Stimulated activated naive B cell treated with anti-CD40 and anti-IgM and Interleukin-4, amounts not matched to agents 10 μg/mL and 1 μg/mL and 100 μg/mL, for 72 hours (primary cell): ENCODE results near the gene ZNF862.
"Not testable (repeated sequence)": the region's sequence is repeated elsewhere in the genome, so short reads cannot be mapped to it uniquely, and the experiment has no call there.

Source experiments
- ATAC-seq, 2 donors: fragments of 150-1000 bp; cut with Tn5 transposase; replicated peaks; 2 replicates each; pipeline ENCODE4 v1.10.0; 2021; ENCODE audit warnings: moderate library complexity in 1 of 2
- DNase-seq: peaks from one replicate; pipeline ENCODE4 v3.0.0; 2021
- H3K27ac Mint-ChIP-seq: one replicate; pipeline ENCODE4 v1.8.0; 2022; ENCODE audit warnings: mild to moderate bottlenecking, mixed read lengths
- H3K27me3 Mint-ChIP-seq, 2 donors: one replicate each; pipeline ENCODE4 v1.8.0; 2022; ENCODE audit warnings: mixed read lengths in 2 of 2
- H3K36me3 Mint-ChIP-seq, 2 donors: one replicate each; pipeline ENCODE4 v1.8.0; 2022; ENCODE audit warnings: mixed read lengths in 2 of 2, mild to moderate bottlenecking in 1 of 2
- H3K4me1 Mint-ChIP-seq, 2 donors: one replicate each; pipeline ENCODE4 v1.8.0; 2022; ENCODE audit warnings: mixed read lengths in 2 of 2, mild to moderate bottlenecking in 1 of 2
- H3K4me3 Mint-ChIP-seq, 2 donors: one replicate each; pipeline ENCODE4 v1.8.0; 2022; ENCODE audit warnings: mild to moderate bottlenecking in 2 of 2, mixed read lengths in 2 of 2, moderate library complexity in 1 of 2
- H3K9me3 Mint-ChIP-seq, 2 donors: one replicate each; pipeline ENCODE4 v1.8.0; 2022; ENCODE audit warnings: mixed read lengths in 2 of 2, mild to moderate bottlenecking in 1 of 2

Gene ZNF862

DNA sequence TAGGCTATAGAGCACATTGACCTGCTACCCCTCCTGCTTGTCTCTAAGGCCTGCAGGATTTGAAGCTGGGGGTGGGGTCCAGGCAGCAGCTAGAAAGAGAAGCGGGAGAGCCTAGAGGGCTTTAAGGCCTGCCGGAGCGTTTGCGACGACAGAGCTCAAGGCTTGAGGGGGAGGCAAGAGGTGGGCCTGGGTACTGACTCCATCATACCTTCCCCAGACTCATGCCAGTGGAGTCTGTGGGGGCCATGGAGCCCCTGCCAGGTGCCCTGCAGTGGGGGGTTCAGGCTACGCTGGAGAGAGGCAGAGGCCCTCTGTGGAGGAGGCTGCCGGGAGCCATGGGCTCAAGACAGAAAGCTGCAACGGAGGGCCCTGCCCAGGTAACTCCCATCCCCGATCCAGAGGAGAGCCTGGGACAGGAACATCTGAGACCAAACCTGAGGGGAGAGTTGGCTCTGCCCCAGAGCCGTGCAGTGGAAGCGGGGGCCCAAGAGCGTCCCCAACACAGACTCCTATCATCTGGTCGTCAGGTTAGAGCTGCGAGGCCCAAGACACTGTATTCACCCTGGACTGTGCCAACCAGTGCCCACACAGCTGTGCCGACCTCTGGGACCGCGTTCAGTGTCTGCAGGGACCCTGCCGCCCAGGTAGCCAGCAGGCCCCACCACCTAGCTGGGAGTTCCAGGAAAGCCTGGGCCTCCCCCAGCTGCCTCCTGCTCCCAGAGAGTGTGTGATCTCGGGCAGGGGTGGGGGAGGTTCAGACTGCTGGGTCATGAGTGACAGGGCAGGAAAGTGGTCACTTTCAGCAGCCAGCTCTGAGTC, 13.2 kb upstream of the ZNF862 start:
- Mint-ChIP-seq H3K4me1 (peaks cover 0 to 7% of the 10 kb centered on the region in 2 donors), H3K4me3 (no peak overlapping the region), H3K27ac (no peak overlapping the region), H3K36me3 (no peaks in the 10 kb centered on the region), H3K27me3 (peaks cover 12 to 14% of the 10 kb centered on the region in 2 donors), H3K9me3 (no peaks in the 10 kb centered on the region)
- ATAC-seq (no peak), DNase-seq (no peak)

DNA sequence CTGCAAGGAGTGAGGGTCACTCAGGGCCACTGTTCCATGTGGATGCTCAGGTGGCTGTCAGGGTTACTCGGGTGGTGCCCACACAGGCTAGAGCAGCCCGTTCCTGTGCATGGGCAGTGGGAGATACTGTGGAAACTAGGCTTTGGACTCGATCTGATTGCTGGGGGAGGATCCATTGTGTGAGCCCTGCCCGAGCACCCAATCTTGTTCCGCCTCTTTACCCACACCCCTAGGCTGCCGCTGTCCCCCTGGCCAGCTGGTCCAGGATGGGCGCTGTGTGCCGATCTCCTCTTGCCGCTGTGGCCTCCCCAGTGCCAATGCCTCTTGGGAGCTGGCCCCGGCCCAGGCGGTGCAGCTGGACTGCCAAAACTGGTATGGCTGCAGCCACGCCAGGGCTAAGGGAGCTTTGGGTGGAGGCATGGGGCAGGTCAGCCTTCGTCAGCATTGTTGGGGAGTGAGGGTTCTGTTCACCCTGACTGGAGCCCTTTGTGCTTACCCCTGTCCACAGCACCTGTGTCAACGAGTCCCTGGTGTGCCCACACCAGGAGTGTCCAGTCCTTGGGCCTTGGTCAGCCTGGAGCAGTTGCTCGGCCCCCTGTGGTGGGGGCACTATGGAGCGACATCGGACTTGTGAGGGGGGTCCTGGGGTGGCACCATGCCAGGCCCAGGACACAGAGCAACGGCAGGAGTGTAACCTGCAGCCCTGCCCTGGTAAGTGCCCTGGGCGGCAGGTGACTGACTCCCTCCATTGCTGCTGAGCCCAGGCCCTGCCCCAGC, 12.4 kb upstream of the ZNF862 start:
- Mint-ChIP-seq H3K4me1 (peaks cover 0 to 7% of the 10 kb centered on the region in 2 donors), H3K36me3 (no peaks in the 10 kb centered on the region), H3K4me3 (no peak overlapping the region), H3K27ac (no peak overlapping the region), H3K9me3 (no peaks in the 10 kb centered on the region), H3K27me3 (peaks cover 20 to 21% of the 10 kb centered on the region in 2 donors)
- DNase-seq: no peak
- no peak for ATAC-seq

DNA sequence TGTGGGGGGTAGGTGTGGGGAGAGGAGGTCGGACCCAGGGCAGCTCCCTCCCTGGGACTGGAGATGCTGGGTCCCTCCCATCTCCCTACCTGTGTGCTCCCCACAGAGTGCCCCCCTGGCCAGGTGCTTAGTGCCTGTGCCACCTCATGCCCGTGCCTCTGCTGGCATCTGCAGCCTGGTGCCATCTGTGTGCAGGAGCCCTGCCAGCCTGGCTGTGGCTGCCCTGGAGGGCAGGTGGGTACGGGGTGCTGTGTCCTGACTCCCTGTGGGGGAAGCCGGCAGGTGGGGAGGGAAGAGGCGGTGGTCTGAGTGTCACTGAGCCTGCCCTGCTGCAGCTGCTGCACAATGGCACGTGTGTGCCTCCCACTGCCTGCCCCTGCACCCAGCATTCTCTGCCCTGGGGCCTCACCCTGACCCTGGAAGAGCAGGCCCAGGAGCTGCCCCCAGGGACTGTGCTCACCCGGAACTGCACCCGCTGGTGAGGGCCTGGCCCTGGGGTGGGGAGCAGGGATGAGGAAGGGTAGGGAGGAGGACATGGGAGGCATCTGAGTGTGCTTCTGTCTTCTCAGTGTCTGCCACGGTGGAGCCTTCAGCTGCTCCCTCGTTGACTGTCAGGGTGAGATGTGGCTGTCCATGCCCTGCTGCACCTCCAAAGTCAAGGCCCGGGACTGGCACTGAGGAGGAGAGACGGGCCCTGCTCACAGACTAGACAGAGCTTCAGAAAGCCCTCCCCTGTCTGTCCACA, 11.7 kb upstream of the ZNF862 start:
- ATAC-seq (no peak), DNase-seq (no peak)
- peaks cover 26 to 27% of the 10 kb centered on the region in 2 donors for H3K27me3 Mint-ChIP-seq
- peaks cover 0 to 7% of the 10 kb centered on the region in 2 donors for H3K4me1 Mint-ChIP-seq
- no peaks in the 10 kb centered on the region for H3K9me3 Mint-ChIP-seq
- no peak overlapping the region for H3K4me3 Mint-ChIP-seq
- no peaks in the 10 kb centered on the region for H3K36me3 Mint-ChIP-seq
- H3K27ac Mint-ChIP-seq: no peak overlapping the region

DNA sequence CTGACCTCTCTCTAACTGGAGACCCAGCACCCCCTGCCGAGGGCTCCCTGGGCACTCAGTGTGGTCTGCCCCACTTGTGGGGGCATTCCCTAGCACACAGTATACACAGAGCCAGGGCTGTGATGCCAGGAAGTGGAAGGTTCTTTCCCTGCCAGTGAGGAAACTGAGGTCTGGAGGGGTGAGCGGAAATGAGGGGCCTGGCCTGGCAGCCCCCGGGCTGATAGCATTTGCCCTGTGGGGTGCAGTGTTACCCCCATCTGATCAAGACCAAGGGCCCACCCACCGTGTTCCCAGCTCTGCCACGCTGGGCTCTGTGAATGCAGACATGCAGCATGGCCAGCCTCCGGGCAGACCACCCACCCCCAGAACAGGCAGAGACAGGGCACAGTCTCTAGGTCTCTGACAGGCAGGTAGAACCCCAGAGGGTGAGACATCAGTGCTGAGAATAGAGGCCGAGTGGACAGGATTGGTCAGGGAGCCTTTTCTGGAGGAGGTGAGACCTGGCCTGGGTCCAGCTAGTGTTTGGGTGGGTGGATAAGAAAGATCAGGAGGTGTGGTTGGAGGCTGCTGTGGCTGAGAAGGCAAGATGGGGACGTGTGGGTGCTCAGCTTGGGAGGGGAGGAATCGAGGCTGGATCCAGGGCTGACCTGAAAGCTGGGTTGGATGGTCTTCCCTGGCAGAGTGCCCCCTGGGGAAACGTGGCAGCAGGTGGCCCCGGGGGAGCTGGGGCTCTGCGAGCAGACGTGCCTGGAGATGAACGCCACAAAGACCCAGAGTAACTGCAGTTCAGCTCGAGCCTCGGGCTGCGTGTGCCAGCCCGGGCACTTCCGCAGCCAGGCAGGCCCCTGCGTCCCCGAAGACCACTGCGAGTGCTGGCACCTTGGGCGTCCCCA, 10.8 kb upstream of the ZNF862 start:
- DNase-seq: no peak
- Mint-ChIP-seq H3K4me1 (peaks cover 0 to 5% of the 10 kb centered on the region in 2 donors), H3K4me3 (no peak overlapping the region), H3K36me3 (no peaks in the 10 kb centered on the region), H3K9me3 (no peaks in the 10 kb centered on the region), H3K27me3 (peaks cover 27 to 35% of the 10 kb centered on the region in 2 donors), H3K27ac (no peak overlapping the region)
- no peak for ATAC-seq

DNA sequence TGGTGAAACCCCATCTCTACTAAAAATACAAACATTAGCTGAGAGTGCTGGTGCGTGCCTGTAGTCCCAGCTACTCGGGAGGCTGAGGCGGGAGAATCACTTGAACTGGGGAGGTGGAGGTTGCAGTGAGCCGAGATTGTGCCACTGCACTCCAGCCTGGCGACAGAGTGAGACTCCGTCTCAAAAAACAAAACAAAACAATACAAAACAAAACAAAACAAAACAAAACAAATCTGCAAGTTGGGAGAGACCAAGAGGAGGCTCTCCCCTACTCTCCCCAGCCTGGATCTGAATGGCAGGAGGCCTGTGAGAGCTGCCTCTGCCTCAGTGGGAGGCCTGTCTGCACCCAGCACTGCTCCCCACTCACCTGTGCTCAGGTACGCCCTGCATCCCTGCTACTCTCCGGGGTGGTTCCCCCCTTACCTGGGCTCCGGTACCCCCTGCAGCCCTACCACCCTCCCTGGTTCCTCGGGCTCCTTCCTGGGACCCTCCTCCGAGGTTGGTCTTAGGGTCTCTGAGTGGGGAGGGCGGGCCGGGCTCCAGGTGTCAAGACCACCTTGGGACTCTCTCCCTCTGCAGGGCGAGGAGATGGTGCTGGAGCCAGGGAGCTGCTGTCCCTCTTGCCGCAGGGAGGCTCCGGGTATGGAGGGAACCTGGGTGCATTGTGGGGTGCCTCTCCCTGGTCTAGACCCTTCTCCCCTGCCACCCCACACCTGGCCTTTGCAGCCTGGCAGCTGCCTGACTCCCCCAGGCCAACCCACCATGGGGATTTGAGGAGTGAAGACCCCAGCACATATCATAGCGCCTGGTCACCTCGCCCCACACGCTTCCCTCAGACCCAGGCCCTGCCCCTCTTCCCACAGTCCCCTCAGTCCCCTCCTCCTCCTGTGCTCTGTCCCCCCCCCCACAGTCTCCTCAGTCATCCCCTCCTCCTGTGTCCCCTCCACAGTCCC, 9.5 kb upstream of the ZNF862 start:
- Mint-ChIP-seq H3K27ac (no peak overlapping the region), H3K4me3 (no peak overlapping the region), H3K9me3 (no peaks in the 10 kb centered on the region), H3K27me3 (peaks cover 26 to 33% of the 10 kb centered on the region in 2 donors), H3K36me3 (no peaks in the 10 kb centered on the region), H3K4me1 (no peaks in the 10 kb centered on the region)
- ATAC-seq (no peak), DNase-seq (no peak)

DNA sequence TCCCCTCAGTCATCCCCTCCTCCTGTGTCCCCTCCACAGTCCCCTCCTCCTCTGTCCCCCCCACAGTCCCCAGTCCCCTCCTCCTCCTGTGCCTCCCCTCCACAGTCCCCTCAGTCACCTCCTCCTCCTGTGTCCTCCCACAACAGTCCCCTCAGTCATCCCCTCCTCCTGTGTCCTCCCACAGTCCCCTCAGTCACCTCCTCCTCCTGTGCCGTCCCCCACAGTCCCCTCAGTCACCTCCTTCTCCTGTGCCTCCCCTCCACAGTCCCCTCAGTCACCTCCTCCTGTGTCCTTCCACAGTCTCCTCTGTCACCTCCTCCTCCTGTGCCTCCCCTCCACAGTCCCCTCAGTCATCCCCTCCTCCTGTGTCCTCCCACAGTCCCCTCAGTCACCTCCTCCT, 7.6 kb upstream of the ZNF862 start:
- H3K4me3 Mint-ChIP-seq, H3K36me3 Mint-ChIP-seq, H3K9me3 Mint-ChIP-seq, ATAC-seq, DNase-seq, H3K4me1 Mint-ChIP-seq, H3K27ac Mint-ChIP-seq: not testable (repeated sequence)
- H3K27me3 Mint-ChIP-seq: peaks cover 42 to 50% of the 10 kb centered on the region in 2 donors

DNA sequence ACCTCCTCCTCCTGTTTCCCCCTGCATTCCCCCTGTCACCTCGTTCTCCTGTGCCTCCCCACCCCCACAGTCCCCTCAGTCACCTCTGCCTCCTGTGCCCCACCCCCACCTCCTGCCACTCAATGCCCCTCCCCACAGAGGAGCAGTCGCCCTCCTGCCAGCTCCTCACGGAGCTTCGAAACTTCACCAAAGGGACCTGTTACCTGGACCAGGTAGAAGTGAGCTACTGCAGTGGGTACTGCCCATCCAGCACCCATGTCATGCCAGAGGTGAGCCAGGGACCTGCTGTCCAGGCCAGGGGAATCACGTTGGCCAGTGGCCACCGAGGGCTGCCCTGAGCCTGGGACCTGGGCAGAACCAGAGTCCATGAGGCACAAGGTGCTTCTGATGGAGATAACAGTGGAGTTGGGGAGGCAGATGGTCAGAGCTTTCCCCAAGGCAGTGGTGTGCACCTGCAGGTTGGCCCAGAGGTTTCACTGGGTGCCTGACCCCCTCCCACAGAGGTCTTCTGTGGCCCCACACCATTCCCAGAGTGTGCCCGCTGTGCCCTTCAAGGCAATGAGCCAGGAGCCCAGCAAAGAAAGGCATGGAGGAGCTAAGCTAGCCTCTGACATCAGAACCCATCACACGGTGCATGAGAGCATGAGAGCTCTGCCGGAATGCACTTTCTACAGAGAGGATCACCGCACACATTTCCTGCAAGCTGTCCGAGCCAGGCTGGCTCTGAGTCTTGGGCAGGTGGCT, 7.0 kb upstream of the ZNF862 start:
- no peak for ATAC-seq
- no peaks in the 10 kb centered on the region for H3K9me3 Mint-ChIP-seq
- H3K27ac Mint-ChIP-seq: no peak overlapping the region
- no peaks in the 10 kb centered on the region for H3K4me1 Mint-ChIP-seq
- H3K36me3 Mint-ChIP-seq: no peaks in the 10 kb centered on the region
- H3K4me3 Mint-ChIP-seq: no peak overlapping the region
- peaks cover 42 to 50% of the 10 kb centered on the region in 2 donors for H3K27me3 Mint-ChIP-seq
- no peak for DNase-seq

DNA sequence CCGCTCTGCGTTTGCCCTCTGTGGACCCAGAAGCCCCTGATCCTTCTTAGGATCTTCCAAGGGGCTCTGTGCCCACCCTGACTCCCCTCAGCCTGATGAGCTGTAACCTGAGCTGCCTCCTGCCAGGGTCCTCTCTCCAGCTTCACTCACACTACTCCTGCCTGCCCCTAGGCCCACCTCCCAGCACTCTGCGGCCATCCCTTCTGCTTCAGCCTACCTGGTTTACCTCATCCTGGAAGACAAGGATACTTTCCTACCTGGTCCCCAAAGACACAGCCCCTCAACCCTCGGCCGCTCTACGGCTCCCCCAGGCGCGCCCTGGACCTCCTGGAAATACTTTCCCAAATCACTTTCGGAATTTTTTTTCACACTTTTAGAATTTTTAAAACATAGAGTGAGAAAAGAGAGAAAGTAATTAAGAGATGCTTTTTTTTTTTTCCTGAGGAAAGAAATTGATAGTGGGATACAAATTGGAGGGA, 6.4 kb upstream of the ZNF862 start:
- Mint-ChIP-seq H3K9me3 (no peaks in the 10 kb centered on the region), H3K4me1 (no peaks in the 10 kb centered on the region), H3K27ac (no peak overlapping the region), H3K27me3 (peaks cover 42 to 50% of the 10 kb centered on the region in 2 donors), H3K4me3 (no peak overlapping the region), H3K36me3 (no peaks in the 10 kb centered on the region)
- DNase-seq (no peak), ATAC-seq (no peak)

DNA sequence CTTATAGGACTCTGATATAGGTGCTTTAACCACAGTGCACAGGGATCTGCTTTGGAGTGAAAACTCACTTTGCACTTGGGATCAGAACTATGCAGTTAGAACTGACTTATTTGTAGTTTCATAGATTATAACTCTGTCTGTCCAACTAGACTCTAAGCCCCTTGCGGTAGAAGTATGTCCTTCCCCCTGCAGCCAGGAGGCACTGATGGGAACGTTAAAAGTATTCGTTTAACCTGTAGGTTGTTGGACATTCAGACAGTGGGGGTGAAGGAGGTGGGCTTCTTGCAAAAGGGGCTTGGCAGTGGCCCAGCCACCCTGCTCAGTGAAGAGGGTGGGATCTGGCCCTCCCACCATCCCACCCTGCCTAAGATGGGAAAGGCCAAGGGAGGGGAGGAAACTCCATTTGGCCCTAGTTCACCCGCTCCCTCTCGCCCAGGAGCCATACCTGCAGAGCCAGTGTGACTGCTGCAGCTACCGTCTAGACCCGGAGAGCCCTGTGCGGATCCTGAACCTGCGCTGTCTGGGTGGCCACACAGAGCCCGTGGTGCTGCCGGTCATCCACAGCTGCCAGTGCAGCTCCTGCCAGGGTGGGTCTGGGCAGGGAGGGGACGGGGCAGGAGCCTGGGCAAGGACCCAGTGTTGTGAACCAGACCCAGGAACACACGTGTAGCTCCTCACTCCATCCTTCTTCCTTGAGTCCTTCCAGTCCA, 5.7 kb upstream of the ZNF862 start:
- H3K27me3 Mint-ChIP-seq: peaks cover 42 to 50% of the 10 kb centered on the region in 2 donors
- DNase-seq (no peak), ATAC-seq (no peak)

DNA sequence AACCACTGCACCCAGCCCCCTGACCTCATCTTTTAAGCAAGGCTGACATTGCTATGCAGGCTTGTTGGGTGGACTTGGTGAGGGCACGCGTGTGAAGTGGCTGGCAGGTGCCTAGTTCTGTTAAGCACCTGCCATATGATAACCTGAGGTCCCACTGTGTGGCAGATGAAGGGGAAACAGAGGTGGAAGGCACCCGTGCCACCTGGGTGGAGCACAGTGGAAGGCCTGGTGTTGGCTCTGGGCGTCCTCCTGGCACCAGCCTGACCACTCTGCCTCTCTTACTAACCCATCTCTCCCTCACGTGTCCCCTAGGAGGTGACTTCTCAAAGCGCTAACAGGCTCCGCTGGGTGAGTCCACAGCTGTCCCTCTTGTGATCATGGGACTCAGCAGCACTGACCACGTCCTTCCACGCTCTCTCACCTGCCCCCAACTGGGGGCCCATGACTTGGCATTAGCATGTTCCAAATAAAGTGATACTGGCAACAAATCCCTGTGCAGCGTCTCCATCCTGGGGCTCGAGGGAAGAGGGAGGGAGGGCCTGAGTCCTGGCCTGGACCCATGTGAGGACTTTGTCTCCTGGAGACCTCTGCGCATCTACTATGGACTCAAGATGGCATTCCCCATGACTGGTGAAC, 4.6 kb upstream of the ZNF862 start:
- no peak overlapping the region for H3K4me3 Mint-ChIP-seq
- ATAC-seq (no peak), DNase-seq (no peak)
- H3K36me3 Mint-ChIP-seq: no peaks in the 10 kb centered on the region
- peaks cover 4 to 7% of the 10 kb centered on the region in 2 donors for H3K4me1 Mint-ChIP-seq
- H3K27ac Mint-ChIP-seq: no peak overlapping the region
- H3K9me3 Mint-ChIP-seq: no peaks in the 10 kb centered on the region
- H3K27me3 Mint-ChIP-seq: peaks cover 42 to 50% of the 10 kb centered on the region in 2 donors

More for the DNA sequence above, 5.7 kb upstream of the ZNF862 start:
- Mint-ChIP-seq H3K9me3 (no peaks in the 10 kb centered on the region), H3K4me3 (no peak overlapping the region), H3K4me1 (peaks cover 0 to under 1% of the 10 kb centered on the region in 2 donors), H3K36me3 (no peaks in the 10 kb centered on the region), H3K27ac (no peak overlapping the region)

DNA sequence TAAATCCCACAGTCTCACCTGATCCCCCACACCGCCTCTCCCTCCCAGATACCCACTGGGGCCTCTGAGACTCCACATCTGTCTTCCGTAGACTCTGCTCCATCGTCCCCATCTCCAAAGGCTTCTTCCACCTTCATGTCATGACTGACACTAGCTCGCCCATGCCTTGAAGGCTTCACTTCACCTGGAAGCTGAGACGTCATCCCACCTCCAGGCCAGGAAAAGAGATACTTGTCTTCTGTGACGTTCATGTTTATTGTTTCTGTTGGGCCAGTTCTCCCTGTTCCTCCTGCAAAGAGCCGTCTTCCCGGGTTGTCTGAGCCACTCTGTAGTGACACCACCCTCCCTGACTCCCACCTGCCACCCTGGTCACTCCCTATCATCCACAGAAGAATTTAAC, 3.6 kb upstream of the ZNF862 start:
- no peak overlapping the region for H3K4me3 Mint-ChIP-seq
- H3K9me3 Mint-ChIP-seq: no peaks in the 10 kb centered on the region
- H3K27me3 Mint-ChIP-seq: peaks cover 42 to 50% of the 10 kb centered on the region in 2 donors
- no peaks in the 10 kb centered on the region for H3K36me3 Mint-ChIP-seq
- ATAC-seq (no peak), DNase-seq (no peak)
- H3K27ac Mint-ChIP-seq: no peak overlapping the region
- H3K4me1 Mint-ChIP-seq: peaks cover 12 to 16% of the 10 kb centered on the region in 2 donors
